ENCODE results near the gene DPEP1.

- no peak for TF ChIP-seq POLR2A (IDR thresholded peaks at IDR 0.05)
- TF ChIP-seq, protein P1, sequence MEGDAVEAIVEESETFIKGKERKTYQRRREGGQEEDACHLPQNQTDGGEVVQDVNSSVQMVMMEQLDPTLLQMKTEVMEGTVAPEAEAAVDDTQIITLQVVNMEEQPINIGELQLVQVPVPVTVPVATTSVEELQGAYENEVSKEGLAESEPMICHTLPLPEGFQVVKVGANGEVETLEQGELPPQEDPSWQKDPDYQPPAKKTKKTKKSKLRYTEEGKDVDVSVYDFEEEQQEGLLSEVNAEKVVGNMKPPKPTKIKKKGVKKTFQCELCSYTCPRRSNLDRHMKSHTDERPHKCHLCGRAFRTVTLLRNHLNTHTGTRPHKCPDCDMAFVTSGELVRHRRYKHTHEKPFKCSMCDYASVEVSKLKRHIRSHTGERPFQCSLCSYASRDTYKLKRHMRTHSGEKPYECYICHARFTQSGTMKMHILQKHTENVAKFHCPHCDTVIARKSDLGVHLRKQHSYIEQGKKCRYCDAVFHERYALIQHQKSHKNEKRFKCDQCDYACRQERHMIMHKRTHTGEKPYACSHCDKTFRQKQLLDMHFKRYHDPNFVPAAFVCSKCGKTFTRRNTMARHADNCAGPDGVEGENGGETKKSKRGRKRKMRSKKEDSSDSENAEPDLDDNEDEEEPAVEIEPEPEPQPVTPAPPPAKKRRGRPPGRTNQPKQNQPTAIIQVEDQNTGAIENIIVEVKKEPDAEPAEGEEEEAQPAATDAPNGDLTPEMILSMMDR (IDR thresholded peaks at IDR 0.05): no peak
- TF ChIP-seq EP300 (IDR thresholded peaks at IDR 0.05; ENCODE audit: low read depth): no peak
These were observed 27.2 kb upstream of the DPEP1 start for GRCh38 chr16:89586218-89586617.

All from transverse colon (tissue), 3 donors.